Liver (tissue), 9 donors: Measurements from ENCODE around the gene RNASE4. TPM values are rescaled to one million over a fixed set of nuclear protein-coding genes. Genes with fewer than 3 reads are reported as not detected.

Source experiments
- DNase-seq: peaks from one replicate; pipeline ENCODE4 v3.0.0-alpha.2; 2017; ENCODE audit warnings: low spot score
- H3K27ac ChIP-seq, 2 donors: one replicate each; pipeline ENCODE4 v1.7.0; 2013; ENCODE audit warnings: inconsistent platforms in 2 of 2, low read length in 2 of 2, control low read depth in 1 of 2, low read depth in 1 of 2, mild to moderate bottlenecking in 1 of 2
- H3K27me3 ChIP-seq, 4 donors: one replicate each; pipeline versions ENCODE4 v1.6.1 to v1.7.0; 2013; ENCODE audit warnings: low read length in 3 of 4, inconsistent platforms in 1 of 4, mild to moderate bottlenecking in 1 of 4, moderate library complexity in 1 of 4; ENCODE audit not compliant: control insufficient read depth in 4 of 4, insufficient read depth in 4 of 4
- H3K36me3 ChIP-seq, 4 donors: one replicate each; pipeline versions ENCODE4 v1.6.1 to v1.7.0; 2013; ENCODE audit warnings: low read length in 3 of 4, mild to moderate bottlenecking in 3 of 4, low read depth in 1 of 4, moderate library complexity in 1 of 4; ENCODE audit not compliant: control insufficient read depth in 4 of 4, insufficient read depth in 3 of 4
- H3K4me1 ChIP-seq, 4 donors: one replicate each; pipeline versions ENCODE4 v1.6.1 to v1.7.0; 2013; ENCODE audit warnings: low read length in 3 of 4, mild to moderate bottlenecking in 3 of 4, moderate library complexity in 1 of 4; ENCODE audit not compliant: control insufficient read depth in 4 of 4, insufficient read depth in 4 of 4
- H3K4me3 ChIP-seq, 3 donors: one replicate each; pipeline versions ENCODE4 v1.6.1 to v1.7.0; 2013; ENCODE audit warnings: low read length in 3 of 3, control low read depth in 1 of 3, low read depth in 1 of 3, mild to moderate bottlenecking in 1 of 3
- H3K9ac ChIP-seq, 2 donors: one replicate each; pipeline ENCODE4 v1.7.0; 2013; ENCODE audit warnings: low read length in 2 of 2, mild to moderate bottlenecking in 2 of 2, moderate library complexity in 2 of 2, control low read depth in 1 of 2, low read depth in 1 of 2
- H3K9me3 ChIP-seq, 4 donors: one replicate each; pipeline versions ENCODE4 v1.6.1 to v1.7.0; 2013; ENCODE audit warnings: low read length in 3 of 4; ENCODE audit not compliant: control insufficient read depth in 4 of 4
- ATF3 ChIP-seq: IDR thresholded peaks from 2 replicates; pipeline ENCODE4 v1.6.1; 2016; ENCODE audit warnings: antibody characterized with exemption
- CTCF ChIP-seq: fragments of 150-350 bp; IDR thresholded peaks from 2 replicates; pipeline ENCODE4 v1.5.1; 2017; ENCODE audit warnings: improper control_type of control experiment, low read depth, low read length; ENCODE audit not compliant: missing input control
- EGR1 ChIP-seq, 2 donors: IDR thresholded peaks; 2 replicates each; pipeline ENCODE4 v1.6.1; 2016 to 2018; ENCODE audit warnings: antibody characterized with exemption in 2 of 2, low read depth in 2 of 2
- FOXA1 ChIP-seq: IDR thresholded peaks from 2 replicates; pipeline ENCODE4 v1.6.1; 2016; ENCODE audit warnings: antibody characterized with exemption
- FOXA2 ChIP-seq: IDR thresholded peaks from 2 replicates; pipeline ENCODE4 v1.6.1; 2016; ENCODE audit warnings: antibody characterized with exemption
- GABPA ChIP-seq, 2 donors: IDR thresholded peaks in 1 of 2; conservative IDR thresholded peaks in 1 of 2; 2 replicates each; pipeline ENCODE4 v1.6.1; 2016; ENCODE audit warnings: antibody characterized with exemption in 2 of 2, mild to moderate bottlenecking in 1 of 2, moderate library complexity in 1 of 2
- HNF4A ChIP-seq, 2 donors: conservative IDR thresholded peaks; 2 replicates each; pipeline ENCODE4 v1.6.1; 2016; ENCODE audit warnings: antibody characterized with exemption in 2 of 2, mild to moderate bottlenecking in 2 of 2
- HNF4G ChIP-seq: IDR thresholded peaks from 2 replicates; pipeline ENCODE4 v1.6.1; 2016; ENCODE audit warnings: antibody characterized with exemption
- JUND ChIP-seq, 2 donors: IDR thresholded peaks; 2 replicates each; pipeline ENCODE4 v1.6.1; 2016; ENCODE audit warnings: antibody characterized with exemption in 2 of 2
- MAX ChIP-seq: IDR thresholded peaks from 2 replicates; pipeline ENCODE4 v1.6.1; 2016; ENCODE audit warnings: antibody characterized with exemption
- NR2F2 ChIP-seq: IDR thresholded peaks from 2 replicates; pipeline ENCODE4 v1.6.1; 2016; ENCODE audit warnings: antibody characterized with exemption
- RAD21 ChIP-seq, 2 donors: IDR thresholded peaks; 2 replicates each; pipeline ENCODE4 v1.6.1; 2016; ENCODE audit warnings: antibody characterized with exemption in 2 of 2, mild to moderate bottlenecking in 2 of 2
- REST ChIP-seq: IDR thresholded peaks from 2 replicates; pipeline ENCODE4 v1.6.1; 2016; ENCODE audit warnings: antibody characterized with exemption, mild to moderate bottlenecking
- RXRA ChIP-seq, 2 donors: IDR thresholded peaks; 2 replicates each; pipeline ENCODE4 v1.6.1; 2017 to 2018; ENCODE audit warnings: antibody characterized with exemption in 2 of 2, mild to moderate bottlenecking in 1 of 2
- SP1 ChIP-seq: IDR thresholded peaks from 2 replicates; pipeline ENCODE4 v1.6.1; 2018; ENCODE audit warnings: antibody characterized with exemption, mild to moderate bottlenecking
- TAF1 ChIP-seq: conservative IDR thresholded peaks from 2 replicates; pipeline ENCODE4 v1.6.1; 2016; ENCODE audit warnings: antibody characterized with exemption, mild to moderate bottlenecking
- YY1 ChIP-seq: IDR thresholded peaks from 2 replicates; pipeline ENCODE4 v1.6.1; 2016; ENCODE audit warnings: antibody characterized with exemption, mild to moderate bottlenecking
- ZBTB33 ChIP-seq: IDR thresholded peaks from 2 replicates; pipeline ENCODE4 v1.6.1; 2016; ENCODE audit warnings: antibody characterized with exemption
- WGBS: extraction: QIAGEN DNeasy Blood & Tissue Kit; methylation state at CpG from one replicate; pipeline ENCODE4 v1.1.7; 2013; 5-methylcytosine and 5-hydroxymethylcytosine counted together
- polyA plus RNA-seq, 2 donors: library from polyadenylated mRNA; stranded (reverse) in 1 of 2; unstranded in 1 of 2; fragments of 200-250 nt in 1 of 2; fragments of >200 nt in 1 of 2; fragmentation: Nextera tagmentation in 1 of 2; extraction: Ambion mirVana in 1 of 2; gene quantifications; one replicate each; pipeline versions ENCODE4 v1.2.1 to v1.2.3, GENCODE V29; 2013 to 2015
- total RNA-seq, 2 donors: library from RNA; depleted of rRNA; stranded (reverse); fragments of >200 nt; gene quantifications; one replicate each; pipeline ENCODE4 v1.2.3, GENCODE V29; 2014
- donor health status: healthy.
- donor health status: healthy.
- donor health status: healthy.
- donor health status: healthy.
- donor health status: healthy.

Gene RNASE4
- total and polyA plus RNA-seq, 4 donors = 129 to 319 (median 184) TPM

GRCh38 chr14:20711685-20712084 is 27.3 kb downstream of the RNASE4 start (continued):
- TF ChIP-seq CTCF (no peak), GABPA (IDR thresholded peaks at IDR 0.05 in 1 of 2, conservative IDR thresholded peaks at IDR 0.05 in 1 of 2) (no peak), YY1 (no peak), JUND (IDR thresholded peaks at IDR 0.05) (no peak), RXRA (IDR thresholded peaks at IDR 0.05) (no peak)

- 50% methylated on average over 2 of the region's 2 CpGs for WGBS
- no peak for TF ChIP-seq ATF3
- no peak for TF ChIP-seq EGR1 (IDR thresholded peaks at IDR 0.05; ENCODE audit: low read depth in 2 of 2)
- no peak for TF ChIP-seq RXRA (IDR thresholded peaks at IDR 0.05)
- no peak for TF ChIP-seq SP1
- TF ChIP-seq NR2F2 = no peak
- TF ChIP-seq YY1 = no peak
- peak; percentile 69 for TF ChIP-seq REST
- TF ChIP-seq RAD21 (IDR thresholded peaks at IDR 0.05) = no peak
- TF ChIP-seq MAX = no peak
- Histone ChIP-seq H3K36me3 (no peaks in the 10 kb centered on the region), H3K9me3 (no peaks in the 10 kb centered on the region), H3K27me3 (no peaks in the 10 kb centered on the region), H3K27ac (no peak overlapping the region), H3K9ac (no peak overlapping the region), H3K4me3 (no peak overlapping the region), H3K4me1 (no peaks in the 10 kb centered on the region)
- DNase-seq = no peak
Measured at GRCh38 chr14:20712904-20713303, 28.5 kb downstream of the RNASE4 start.

- Histone ChIP-seq H3K27me3 (no peaks in the 10 kb centered on the region), H3K4me3 (no peak overlapping the region), H3K4me1 (no peaks in the 10 kb centered on the region), H3K9ac (no peak overlapping the region), H3K9me3 (no peaks in the 10 kb centered on the region), H3K36me3 (no peaks in the 10 kb centered on the region), H3K27ac (peak overlapping the region in 1 of 2 donors; percentile 56)
- WGBS = 64% methylated on average over 4 of the region's 4 CpGs
- DNase-seq = no peak
- no peak for TF ChIP-seq ZBTB33
- TF ChIP-seq HNF4G = no peak
- no peak for TF ChIP-seq NR2F2
- TF ChIP-seq FOXA2 = no peak
- no peak for TF ChIP-seq HNF4A (conservative IDR thresholded peaks at IDR 0.05)
- TF ChIP-seq FOXA1 = no peak
- TF ChIP-seq SP1 = no peak
- no peak for TF ChIP-seq TAF1
- no peak for TF ChIP-seq MAX
- no peak for TF ChIP-seq CTCF
- no peak for TF ChIP-seq YY1
- no peak for TF ChIP-seq RXRA (IDR thresholded peaks at IDR 0.05)
- TF ChIP-seq GABPA (IDR thresholded peaks at IDR 0.05 in 1 of 2, conservative IDR thresholded peaks at IDR 0.05 in 1 of 2) = no peak
Measured at GRCh38 chr14:20714593-20715250, 30.4 kb downstream of the RNASE4 start.
